EL (cell line): ENCODE measurements around the gene DPP6.

Experiments
- DNase-seq: peaks from one replicate; pipeline ENCODE4 v3.0.0-alpha.2; 2016

DPP6 gene

GRCh38 chr7:154744256-154744860, 692.2 kb downstream of the DPP6 start:
- no peak for DNase-seq

- DNase-seq: no peak
Observed at GRCh38 chr7:154744861-154745258, 692.7 kb downstream of the DPP6 start.

- DNase-seq: no peak
Observed at GRCh38 chr7:154746571-154747360, 694.6 kb downstream of the DPP6 start.

DNA sequence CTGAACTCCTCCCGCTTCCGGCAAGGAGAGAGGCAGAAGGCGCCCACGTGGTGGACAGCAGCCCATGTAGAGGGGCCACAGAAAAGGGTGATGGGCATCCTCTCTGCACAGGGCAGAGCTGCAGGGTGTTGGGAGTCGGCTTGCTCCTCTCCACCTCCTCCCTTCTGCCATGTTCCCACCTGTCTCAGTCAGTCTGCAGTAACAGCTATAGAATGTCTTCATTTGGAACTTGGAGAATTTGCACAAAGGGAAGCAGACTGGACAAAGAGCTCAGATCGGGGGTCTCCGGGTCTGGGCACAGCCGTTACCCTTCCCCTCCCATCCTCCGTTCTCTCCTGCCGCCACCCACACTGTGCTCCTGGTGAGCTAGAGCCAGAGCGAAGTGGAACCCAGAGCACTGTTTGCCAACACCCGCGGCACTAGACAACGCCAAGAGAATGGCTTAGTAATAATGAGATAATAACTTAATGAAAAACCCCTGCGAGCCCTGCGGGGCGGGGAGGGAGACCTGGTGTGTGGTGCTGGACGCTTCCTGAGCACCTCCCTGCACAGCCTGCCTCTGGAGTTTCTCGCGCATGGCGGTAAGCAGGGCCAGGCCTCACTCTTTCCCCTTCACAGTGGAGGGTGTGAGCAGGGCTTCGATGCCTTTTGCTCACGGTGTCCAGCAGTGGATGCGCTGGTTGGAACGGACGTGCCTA, 696.0 kb downstream of the DPP6 start:
- DNase-seq: no peak

- no peak for DNase-seq
Observed at GRCh38 chr7:154750353-154750801, 698.2 kb downstream of the DPP6 start.

GRCh38 chr7:154753226-154753625, 701.0 kb downstream of the DPP6 start:
- no peak for DNase-seq

- no peak for DNase-seq
Observed at GRCh38 chr7:154757756-154758155, 705.6 kb downstream of the DPP6 start.

DNA sequence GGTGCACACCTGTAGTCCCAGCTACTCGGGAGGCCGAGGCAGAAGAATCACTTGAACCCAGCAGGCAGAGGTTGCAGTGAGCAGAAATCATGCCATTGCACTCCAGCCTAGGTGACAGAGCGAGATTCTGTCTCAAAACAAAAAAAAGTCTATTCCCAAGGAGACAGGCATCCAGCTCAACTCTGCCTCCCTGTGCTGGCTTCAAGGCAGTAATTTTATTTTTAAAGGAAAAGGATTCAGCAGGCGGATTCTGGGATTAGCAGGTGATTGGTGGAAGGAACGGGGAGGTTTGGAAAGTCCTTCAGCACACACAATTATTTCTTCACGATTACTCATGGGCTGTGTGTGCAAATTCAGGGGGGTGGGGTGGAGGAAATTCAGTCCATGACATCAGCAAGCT, 707.8 kb downstream of the DPP6 start:
- no peak for DNase-seq

DNA sequence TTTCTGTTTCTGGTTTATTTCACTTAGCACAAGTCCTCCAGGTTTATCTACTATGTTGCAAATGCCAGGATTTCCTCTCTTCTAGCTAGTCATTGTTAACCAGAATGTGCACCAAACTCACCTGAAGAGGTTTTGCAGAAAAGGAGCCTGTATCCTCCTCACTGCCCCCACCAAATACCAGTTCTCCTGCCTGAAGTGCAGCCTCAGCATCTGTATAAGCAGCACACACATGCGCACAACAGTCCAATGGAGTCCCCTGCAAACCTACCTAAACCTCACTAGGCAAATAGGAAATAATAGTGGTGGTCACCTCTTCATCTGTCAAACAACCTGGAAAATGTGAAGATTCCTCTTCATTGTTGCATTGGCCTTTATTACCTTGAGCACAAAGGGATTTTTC, 712.9 kb downstream of the DPP6 start:
- no peak for DNase-seq

GRCh38 chr7:154767142-154767541, 714.9 kb downstream of the DPP6 start:
- no peak for DNase-seq

DNA sequence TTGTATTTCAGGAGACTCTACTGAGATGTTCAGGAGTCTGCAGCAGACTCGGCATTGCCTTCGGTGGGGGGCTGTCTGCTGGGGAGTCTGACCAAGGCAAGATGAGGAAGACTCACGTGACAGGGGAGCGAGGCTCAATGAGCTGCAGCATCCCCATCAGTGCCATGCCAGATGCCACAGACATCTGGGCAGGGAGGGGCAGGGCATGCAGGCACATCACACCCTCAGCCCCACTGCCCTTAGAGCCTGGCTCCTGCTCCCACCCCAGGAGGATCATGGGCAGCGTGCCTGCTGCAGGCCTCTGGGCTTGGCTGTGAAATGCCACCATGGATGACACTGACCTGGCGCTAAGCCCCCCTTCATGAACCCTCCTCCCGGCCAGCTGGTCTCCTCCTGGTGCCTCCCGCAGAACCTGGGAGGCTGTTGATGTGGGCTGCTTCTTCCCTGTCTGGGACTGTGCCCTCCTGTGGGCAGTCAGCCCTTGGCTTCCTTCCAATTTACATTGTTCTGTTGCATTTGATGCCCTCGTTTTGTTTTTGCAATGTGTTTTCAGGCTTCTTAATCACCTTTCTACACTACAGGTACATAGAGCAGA, 715.7 kb downstream of the DPP6 start:
- DNase-seq: no peak

DNA sequence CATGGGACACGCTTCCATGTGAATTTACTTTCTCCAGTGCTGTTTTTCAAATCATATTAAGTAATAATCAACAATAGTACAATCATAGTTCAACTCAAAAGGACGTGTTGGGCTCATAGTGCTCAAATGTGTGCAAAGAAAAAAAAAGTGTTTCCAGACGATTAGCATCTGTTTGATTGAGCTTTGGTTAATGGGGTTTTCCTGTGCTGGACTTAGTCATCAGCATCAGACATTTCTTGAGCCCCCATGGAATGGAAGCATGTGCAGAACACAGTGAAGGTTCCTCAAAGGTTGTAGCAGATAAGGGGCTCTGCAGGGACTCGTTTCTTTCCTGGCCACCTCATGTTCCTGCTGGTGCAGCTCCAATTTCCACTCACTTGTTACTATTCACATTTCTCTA, 716.8 kb downstream of the DPP6 start:
- no peak for DNase-seq

- DNase-seq: no peak
Observed at GRCh38 chr7:154769527-154769926, 717.3 kb downstream of the DPP6 start.

GRCh38 chr7:154770361-154770760, 718.2 kb downstream of the DPP6 start:
- no peak for DNase-seq

- no peak for DNase-seq
Observed at GRCh38 chr7:154770962-154771361, 718.8 kb downstream of the DPP6 start.

DNA sequence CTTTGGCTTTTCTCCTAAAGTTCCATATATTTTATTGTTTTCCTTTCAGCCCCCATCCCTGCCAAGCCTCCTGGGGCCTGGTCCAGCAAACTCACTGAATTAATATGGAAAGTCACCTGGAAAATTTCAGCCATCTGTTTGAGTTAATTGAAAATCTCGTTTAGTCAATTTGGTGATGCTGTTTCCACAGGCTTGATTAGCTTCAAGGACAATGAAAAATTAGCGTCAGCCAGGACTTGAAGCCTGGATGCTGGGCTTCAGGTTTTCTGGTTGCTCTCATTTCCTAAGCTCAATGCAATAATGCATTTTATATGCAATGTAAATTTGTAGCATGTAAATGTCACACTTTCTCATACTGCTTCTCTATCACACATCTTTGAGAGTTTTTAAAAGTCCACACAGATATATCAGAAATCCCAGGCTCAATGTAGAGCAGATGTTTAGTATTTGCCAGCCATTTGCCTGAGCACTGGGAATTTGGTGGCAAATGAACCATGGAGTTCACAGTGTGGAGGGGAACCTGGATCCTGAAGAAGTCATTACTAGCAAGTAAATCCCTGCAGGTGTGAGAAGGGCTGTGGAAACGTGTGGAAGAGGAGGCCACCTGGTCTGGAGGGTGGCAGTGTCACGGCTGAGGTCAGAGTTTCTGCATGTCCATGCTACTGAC, 722.2 kb downstream of the DPP6 start:
- DNase-seq: no peak

DNA sequence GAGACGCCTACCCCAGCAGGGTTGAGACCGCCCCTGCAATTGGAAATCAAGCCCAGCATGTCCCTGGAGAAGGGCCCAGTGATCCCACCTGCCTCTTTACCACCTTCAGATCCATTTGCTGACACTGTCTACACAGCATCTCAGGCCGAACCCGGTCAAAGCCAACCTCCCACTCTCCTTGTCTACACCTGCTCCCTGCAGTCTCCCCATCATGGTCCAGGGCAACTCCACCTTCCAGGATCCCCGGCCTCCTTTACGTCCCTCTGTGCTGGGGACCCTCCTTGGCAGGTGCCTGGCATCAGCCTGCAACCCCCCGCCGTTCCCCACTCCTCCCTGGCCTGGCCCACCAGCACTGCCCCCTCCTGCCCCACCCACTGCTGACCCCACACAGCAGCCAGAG, 723.5 kb downstream of the DPP6 start:
- no peak for DNase-seq

DNA sequence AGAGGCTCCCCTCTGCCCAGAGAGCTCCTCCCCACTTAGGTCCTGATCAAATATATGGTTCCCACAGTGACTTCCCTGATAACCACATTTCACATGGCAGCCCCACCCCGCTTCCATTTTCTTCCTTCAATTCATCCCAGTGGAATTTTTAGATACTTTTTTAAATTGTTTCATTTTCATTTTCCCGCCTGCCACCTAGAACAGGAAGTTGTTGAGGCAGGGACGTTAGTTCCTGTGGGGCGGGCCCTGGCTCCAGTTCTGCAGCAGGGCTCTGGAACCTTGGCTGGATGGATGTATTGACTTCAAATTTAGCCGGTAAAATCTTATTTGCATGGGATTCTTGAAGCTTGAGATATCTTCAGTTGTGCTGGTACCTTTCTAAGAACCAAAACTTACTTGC, 724.2 kb downstream of the DPP6 start:
- no peak for DNase-seq

DNA sequence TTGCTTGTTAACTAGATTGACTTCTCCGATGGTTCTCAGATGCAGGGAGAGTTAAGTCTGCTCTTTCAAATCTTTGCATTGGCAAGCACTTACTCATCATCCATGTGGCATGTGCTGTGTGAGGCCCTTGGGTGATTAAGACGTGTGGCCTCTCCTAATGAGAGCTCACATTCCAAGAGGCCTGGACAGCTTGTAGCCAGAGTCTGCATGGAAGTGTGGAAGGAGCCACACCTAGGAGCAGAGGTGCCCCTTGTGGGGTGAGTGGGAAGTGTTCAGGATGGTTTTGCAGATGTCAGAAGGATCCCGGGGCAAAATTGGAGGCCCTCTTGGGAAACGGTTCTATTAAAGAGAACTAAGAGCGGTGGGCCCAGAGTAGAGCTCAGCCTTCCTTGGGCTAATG, 724.8 kb downstream of the DPP6 start:
- DNase-seq: no peak

- no peak for DNase-seq
Observed at GRCh38 chr7:154777489-154777888, 725.3 kb downstream of the DPP6 start.

DNA sequence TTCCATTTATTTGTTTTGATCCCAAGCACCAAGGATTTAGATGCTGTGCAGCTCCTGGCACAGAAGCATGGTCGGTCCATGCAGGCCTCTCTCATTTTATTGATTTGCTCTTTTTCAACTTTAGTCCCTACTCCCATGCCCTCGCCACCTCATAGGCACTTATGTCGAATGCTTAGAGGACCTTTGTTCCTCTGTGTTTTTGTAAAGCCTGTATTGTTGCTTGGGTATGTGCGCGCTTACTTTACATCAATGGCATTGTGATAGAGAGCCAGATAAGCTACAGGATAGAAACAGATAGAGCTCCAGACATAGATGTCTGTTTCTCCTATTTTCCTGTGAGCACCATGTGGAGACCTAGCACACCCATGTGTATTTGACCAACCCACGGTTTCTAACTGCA, 725.7 kb downstream of the DPP6 start:
- no peak for DNase-seq

- no peak for DNase-seq
Observed at GRCh38 chr7:154781369-154782303, 729.4 kb downstream of the DPP6 start.
